HFFc6 (cell line): ENCODE data around the gene TRMT44. TPM values are rescaled to one million over a fixed set of nuclear protein-coding genes. Genes with fewer than 3 reads are reported as not detected.

Experiments
- DNase-seq: peaks from one replicate; pipeline ENCODE4 v3.0.0-alpha.2; 2018
- H3K27ac Mint-ChIP-seq: 2 replicates; pipeline ENCODE4 v1.8.0; 2020; ENCODE audit warnings: mild to moderate bottlenecking, mixed read lengths
- H3K27me3 Mint-ChIP-seq: 2 replicates; pipeline ENCODE4 v1.8.0; 2021; ENCODE audit warnings: mild to moderate bottlenecking, moderate library complexity, mixed read lengths; ENCODE audit not compliant: insufficient read depth
- H3K36me3 Mint-ChIP-seq: 2 replicates; pipeline ENCODE4 v1.8.0; 2021; ENCODE audit warnings: low read depth, mixed read lengths
- H3K4me1 Mint-ChIP-seq: 2 replicates; pipeline ENCODE4 v1.8.0; 2020; ENCODE audit warnings: low read depth, mixed read lengths
- H3K4me3 Mint-ChIP-seq: 2 replicates; pipeline ENCODE4 v1.8.0; 2020; ENCODE audit warnings: mild to moderate bottlenecking, moderate library complexity, mixed read lengths
- H3K9me3 Mint-ChIP-seq: 2 replicates; pipeline ENCODE4 v1.8.0; 2020; ENCODE audit warnings: mild to moderate bottlenecking, mixed read lengths
- CTCF ChIP-seq: fragments of 200-600 bp; sonication (generic); IDR thresholded peaks from 2 replicates; pipeline ENCODE4 v1.5.0; 2021; ENCODE audit warnings: antibody characterized with exemption, mild to moderate bottlenecking
- total RNA-seq, 6 experiments: library from RNA; stranded (reverse); fragmentation: NEBNext Ultra II Directional; extraction: Animal tissue kit (Norgen Biotek cat#: 25700); gene quantifications; 2 replicates in 1 of 6; 3 replicates in 5 of 6; pipeline ENCODE4 v1.2.3, GENCODE V29; 2021

The TRMT44 gene
- total RNA-seq, 6 experiments from 2014 or later, result 8.8 to 10.7 (median 10.0) TPM

DNA sequence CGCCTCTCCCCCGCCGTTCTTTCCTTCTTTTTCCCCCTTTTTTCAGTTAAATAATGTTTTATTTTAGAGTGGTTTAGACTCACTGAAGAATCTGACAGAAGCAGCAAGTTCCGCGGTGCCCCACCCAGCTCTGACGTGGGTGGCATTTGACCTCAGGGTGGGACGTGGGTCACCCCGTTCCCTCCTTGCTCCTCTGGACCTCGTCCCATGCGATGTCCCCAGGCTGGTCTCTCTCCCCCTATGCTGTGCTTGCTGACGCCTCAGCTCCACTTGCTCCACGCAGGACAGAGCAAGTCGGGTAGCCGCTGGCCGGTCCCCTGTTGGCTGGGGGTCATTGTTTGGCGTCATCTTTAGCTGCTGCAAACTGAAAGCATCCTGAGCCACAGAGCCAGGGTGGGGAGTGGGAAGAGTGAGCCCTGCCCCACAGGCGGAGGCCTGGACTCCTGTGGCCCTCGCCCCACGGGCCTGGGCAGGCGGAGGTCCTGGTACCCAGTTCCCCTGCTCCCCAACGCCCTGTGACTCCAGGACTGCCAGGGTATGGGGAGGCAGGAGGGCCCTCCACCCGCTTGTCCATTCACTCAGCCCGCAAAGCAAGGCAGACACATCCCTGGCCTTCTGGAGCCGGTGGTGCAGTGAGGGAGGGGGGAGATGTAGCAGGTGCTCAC is 30.8 kb downstream of the TRMT44 start:
- peaks cover 22% of the 10 kb centered on the region for H3K4me1 Mint-ChIP-seq
- no peak for DNase-seq
- no peaks in the 10 kb centered on the region; the same call in 1 of the 2 replicates for H3K27me3 Mint-ChIP-seq
- no peak for TF ChIP-seq CTCF
- H3K36me3 Mint-ChIP-seq, result peaks cover 11% of the 10 kb centered on the region
- H3K4me3 Mint-ChIP-seq, result no peak overlapping the region
- H3K27ac Mint-ChIP-seq, result peak overlapping the region; percentile 84; the same call in 1 of the 2 replicates
- H3K9me3 Mint-ChIP-seq, result no peaks in the 10 kb centered on the region

- H3K4me3 Mint-ChIP-seq, result peak overlapping the region; percentile 35; the same call in 1 of the 2 replicates
Measured at GRCh38 chr4:8472158-8472688, 31.6 kb downstream of the TRMT44 start.

DNA sequence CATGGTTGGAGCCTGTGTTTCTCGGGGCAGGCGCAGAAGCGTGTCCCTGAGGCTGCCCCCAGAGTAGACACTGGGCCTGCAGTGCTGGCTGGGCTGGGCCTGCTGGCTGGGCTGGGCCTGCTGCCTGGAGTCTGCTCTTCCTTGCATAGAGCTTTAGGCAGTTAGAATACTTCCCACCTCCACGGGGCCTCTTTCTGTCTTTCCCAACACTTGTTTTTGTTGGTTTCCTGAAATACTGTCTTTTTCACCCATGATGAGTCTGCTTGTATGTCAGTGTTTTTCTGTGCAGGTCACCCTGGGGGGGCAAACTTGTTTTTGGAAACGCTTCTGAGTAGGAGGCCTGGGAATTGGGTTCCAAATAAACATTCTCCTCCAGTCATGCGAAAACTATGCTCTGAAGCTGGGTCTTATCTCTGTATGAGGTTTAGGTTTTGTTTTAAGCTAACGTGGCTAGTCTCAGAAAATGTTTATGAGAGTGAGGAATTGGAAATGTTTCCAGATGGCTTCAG is 32.2 kb downstream of the TRMT44 start:
- DNase-seq, result peak; percentile 96
- Mint-ChIP-seq H3K27ac (peak overlapping the region; percentile 84), H3K27me3 (no peaks in the 10 kb centered on the region; the same call in 1 of the 2 replicates), H3K4me1 (peaks cover 22% of the 10 kb centered on the region), H3K4me3 (no peak overlapping the region; the same call in 1 of the 2 replicates), H3K9me3 (no peaks in the 10 kb centered on the region), H3K36me3 (peaks cover 11% of the 10 kb centered on the region)
- no peak for TF ChIP-seq CTCF

More at GRCh38 chr4:8472158-8472688, 31.6 kb downstream of the TRMT44 start:
- TF ChIP-seq CTCF, result no peak
- no peaks in the 10 kb centered on the region for H3K9me3 Mint-ChIP-seq
- no peaks in the 10 kb centered on the region; the same call in 1 of the 2 replicates for H3K27me3 Mint-ChIP-seq
- peaks cover 22% of the 10 kb centered on the region for H3K4me1 Mint-ChIP-seq
- peak overlapping the region; percentile 84 for H3K27ac Mint-ChIP-seq
- DNase-seq, result no peak
- peaks cover 11% of the 10 kb centered on the region for H3K36me3 Mint-ChIP-seq

DNA sequence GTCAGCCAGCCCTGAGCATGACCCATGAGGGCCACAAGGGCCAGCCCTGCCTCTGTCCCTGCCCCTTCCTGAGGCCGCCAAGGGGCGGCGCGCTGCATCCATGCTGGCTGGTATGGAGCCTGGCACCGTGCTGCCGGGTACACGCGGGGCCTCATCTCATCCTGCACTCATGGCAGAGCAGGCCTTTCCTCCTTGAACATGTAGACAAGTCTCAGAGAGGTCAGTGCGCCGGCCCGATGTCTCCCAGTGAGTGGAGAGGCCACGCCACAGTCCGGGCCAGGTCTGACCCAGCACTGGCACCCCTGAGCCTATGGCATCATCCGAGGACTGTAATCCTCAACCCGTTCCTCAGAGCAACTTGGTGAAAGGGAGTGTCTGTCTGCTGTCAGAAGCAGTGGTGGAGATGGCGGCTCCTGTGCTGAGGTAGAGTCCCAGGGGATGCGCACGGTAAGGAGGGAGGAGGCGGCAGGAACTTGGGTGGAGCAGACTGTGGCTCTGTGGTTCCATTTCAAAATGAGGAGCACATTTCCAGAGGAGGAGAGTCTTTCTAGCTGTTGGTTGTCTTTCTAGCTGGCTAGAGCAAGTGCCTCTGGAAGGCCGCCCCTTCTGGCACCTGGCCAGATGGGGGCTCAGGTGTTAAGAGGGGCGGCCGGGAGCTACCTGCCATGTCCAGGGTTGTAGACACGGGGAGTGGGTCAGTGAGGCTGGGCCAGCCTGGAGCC is 32.8 kb downstream of the TRMT44 start:
- Mint-ChIP-seq H3K9me3 (no peaks in the 10 kb centered on the region), H3K27ac (peak overlapping the region; percentile 84), H3K36me3 (peaks cover 11% of the 10 kb centered on the region), H3K27me3 (no peaks in the 10 kb centered on the region; the same call in 1 of the 2 replicates), H3K4me1 (peaks cover 22% of the 10 kb centered on the region), H3K4me3 (no peak overlapping the region; the same call in 1 of the 2 replicates)
- no peak for DNase-seq
- TF ChIP-seq CTCF, result peak; percentile 46; the same call in 1 of the 2 replicates

DNA sequence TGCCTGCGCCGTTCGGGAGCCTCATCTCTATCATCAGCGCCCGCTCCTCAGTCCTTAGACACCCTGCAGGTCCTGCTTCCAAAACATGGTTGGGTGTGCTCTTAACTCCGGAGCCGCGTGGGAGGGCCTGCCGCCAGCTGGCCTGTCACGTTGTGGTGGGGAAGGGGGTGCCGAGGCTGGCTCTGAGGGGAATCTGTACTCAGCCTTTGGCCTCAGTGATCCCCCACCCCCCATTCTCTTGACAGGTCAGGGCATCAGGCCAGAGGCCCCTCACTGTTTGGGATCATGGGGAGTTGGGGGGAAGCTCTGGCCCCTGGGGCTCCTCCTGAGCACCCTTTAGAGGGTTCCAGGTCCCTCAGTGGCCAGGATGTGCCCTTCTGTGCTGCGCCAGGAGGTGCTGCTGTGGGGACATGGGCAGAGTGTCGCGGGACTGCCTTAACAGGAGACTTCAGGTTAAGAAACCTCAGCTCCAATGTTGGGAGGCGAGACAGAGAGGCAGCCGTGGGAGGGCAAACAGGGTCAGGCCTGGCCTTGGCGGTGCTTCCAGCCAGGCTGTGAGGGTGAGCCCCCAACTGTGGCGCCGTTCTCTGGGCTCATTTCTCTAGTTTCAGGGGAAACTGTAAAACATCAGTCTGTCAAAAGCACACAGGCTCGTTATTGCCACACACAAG is 33.5 kb downstream of the TRMT44 start:
- H3K27me3 Mint-ChIP-seq, result no peaks in the 10 kb centered on the region; the same call in 1 of the 2 replicates

More for the DNA sequence above, 33.5 kb downstream of the TRMT44 start:
- Mint-ChIP-seq H3K4me3 (no peak overlapping the region), H3K9me3 (no peaks in the 10 kb centered on the region), H3K27ac (no peak overlapping the region), H3K36me3 (peaks cover 9% of the 10 kb centered on the region), H3K4me1 (peaks cover 22% of the 10 kb centered on the region)
- TF ChIP-seq CTCF, result no peak
- DNase-seq, result no peak
